SH-SY5Y (cell line): ENCODE measurements around the gene DNAJC30.

Experiments
- GATA2 ChIP-seq: IDR thresholded peaks from 2 replicates; pipeline ENCODE4 v1.6.1; 2011; ENCODE audit warnings: mild to moderate bottlenecking, low read depth, low read length
- GATA3 ChIP-seq: IDR thresholded peaks from 2 replicates; pipeline ENCODE4 v1.6.1; 2011; ENCODE audit warnings: low read depth, mild to moderate bottlenecking, low read length, moderate library complexity

GRCh38 chr7:73649576-73649975, 33.7 kb downstream of the DNAJC30 start:
- TF ChIP-seq GATA2 (no peak), GATA3 (no peak)
